ENCODE measurements around the gene DNM1.
A peak's percentile ranks its signal among the peaks of the same experiment; 100 is the strongest.
"Not testable (repeated sequence)": the region's sequence is repeated elsewhere in the genome, so short reads cannot be mapped to it uniquely, and the experiment has no call there.

DNM1 gene

DNA sequence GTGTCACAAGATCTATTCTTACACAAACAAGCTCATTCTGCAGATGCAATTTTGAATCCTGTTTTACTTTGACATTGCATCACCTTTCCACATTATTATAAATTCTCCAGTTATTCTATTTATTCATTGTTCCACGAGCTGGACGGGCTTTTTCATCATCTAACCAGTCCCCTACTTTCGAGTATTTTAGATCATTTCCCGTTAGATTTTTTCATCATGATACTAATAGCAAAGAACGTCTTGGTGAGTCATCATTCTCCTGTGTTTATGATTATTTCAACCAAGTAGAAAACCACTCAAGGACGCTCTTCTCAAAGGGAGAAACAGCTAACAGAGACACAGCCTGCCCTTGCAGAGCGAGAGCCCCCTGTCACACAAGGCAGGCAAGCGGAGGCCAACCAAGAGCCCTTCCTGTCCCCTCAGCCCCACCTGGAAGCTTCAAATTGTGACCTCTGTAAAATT is 28.0 kb upstream of the DNM1 start:
- H3K4me3 ChIP-seq (ENCODE audit: low read depth, low read length): no peak overlapping the region
- no peak for DNase-seq (ENCODE audit: low read depth)

DNA sequence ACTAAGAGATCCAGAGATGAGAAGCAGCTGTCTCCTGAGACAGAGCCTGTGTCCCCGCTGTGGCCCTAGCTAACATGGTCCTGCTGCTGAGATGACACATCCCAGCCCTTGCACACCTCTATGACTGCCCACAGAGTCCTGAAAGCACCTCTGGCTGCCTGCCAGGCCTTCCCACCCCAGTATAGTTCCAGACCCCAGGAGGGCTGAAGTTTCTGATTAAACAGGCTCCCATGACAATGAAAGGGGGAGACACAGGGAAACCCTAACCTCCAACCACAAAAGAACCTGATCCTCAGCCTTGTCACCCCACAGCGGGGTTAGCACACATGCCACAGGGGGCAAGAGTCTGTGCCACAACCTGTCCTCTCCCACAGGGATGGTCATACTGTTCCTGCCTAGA is 27.5 kb upstream of the DNM1 start:
- H3K4me3 ChIP-seq (ENCODE audit: low read depth, low read length): no peak overlapping the region
- DNase-seq (ENCODE audit: low read depth): no peak

DNA sequence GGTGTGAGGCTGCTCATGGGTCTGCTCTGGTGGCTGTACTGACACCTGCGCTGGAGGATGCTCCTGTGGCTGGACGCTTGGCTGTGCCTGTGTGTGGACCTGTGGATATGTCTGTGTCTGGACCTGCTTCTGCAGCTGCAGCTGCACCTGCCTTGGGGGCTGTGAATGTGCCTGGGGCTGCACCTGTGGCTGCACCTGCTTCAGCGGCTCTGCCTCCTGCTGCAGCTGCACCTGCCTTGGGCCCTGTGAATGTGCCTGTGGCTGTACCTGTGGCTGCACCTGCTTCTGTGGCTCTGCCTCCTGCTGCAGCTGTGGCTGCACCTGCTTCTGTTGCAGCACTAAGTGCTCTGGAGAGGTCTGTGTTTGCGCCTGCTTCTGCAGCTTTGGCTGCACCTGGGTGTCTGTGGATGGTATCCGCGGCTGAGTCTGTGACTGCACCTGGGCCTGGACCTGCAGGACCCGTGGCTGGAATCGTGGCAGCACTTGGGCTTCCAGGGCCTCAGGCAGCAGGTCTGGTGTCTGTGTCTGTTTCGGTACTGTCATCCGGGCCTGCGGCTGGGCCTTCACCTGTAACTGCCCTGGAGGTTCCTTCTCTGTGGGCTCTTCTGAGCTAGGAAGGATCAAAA is 24.3 kb upstream of the DNM1 start:
- no peak for DNase-seq (ENCODE audit: low read depth)
- H3K4me3 ChIP-seq (ENCODE audit: low read depth, low read length): no peak overlapping the region

DNA sequence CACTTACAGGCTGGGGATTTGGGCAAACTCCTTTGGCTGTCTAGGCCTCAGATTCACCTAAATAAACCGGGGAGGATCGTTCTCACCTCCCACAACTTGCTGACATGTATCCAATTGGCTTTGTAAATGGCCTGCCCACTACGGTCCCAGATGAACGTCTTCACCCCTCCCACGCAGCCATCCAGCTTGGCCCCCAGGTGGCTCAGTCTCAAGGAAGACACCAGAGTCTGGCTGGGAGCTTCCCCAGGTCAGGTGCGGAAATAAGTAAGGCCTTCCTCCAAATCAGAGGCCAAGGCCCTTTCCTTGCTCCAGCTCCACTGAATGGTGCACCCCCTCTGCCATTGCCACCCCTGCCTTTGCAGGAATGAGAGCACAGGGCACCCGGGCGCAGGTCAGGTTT is 23.2 kb upstream of the DNM1 start:
- H3K4me3 ChIP-seq (ENCODE audit: low read depth, low read length): no peak overlapping the region
- DNase-seq (ENCODE audit: low read depth): no peak

DNA sequence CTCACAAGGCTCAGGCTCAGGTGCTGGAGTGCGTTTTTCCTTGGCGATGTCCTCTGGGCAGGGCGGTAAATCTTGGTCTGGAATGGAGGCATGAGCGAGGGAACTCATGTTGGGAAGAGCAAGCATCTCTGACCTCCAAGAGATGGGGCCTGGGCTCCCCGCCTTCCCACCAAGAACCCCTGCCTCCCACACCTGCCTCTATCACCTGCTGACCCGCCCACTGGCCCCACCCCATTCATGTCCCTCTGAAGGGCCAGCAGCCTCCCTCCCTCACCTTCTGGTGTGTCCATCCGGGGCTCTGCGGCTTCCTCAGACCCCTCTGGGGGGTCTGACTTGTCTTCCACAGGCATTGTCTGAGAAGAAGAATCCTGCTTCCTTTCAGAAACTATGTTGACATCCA is 22.7 kb upstream of the DNM1 start:
- no peak overlapping the region for H3K4me3 ChIP-seq (ENCODE audit: low read depth, low read length)
- DNase-seq (ENCODE audit: low read depth): no peak

DNA sequence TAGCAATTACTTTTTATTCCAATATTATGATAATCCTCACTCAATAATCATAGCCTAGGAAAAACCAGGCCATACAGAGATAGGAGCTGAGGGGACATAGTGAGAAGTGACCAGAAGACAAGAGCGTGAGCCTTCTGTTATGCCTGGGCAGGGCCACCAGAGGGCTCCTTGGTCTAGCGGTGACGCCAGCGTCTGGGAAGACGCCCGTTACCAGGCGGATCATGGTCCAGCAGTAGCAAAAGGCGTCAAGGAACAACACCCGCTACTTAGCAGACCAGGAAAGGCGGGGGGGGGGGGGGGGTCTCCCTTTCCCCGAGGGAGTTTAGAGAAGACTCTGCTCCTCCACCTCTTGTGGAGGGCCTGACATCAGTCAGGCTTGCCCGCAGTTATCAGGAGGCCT is 21.7 kb upstream of the DNM1 start:
- DNase-seq (ENCODE audit: low read depth); H3K4me3 ChIP-seq (ENCODE audit: low read depth, low read length): not testable (repeated sequence)

DNA sequence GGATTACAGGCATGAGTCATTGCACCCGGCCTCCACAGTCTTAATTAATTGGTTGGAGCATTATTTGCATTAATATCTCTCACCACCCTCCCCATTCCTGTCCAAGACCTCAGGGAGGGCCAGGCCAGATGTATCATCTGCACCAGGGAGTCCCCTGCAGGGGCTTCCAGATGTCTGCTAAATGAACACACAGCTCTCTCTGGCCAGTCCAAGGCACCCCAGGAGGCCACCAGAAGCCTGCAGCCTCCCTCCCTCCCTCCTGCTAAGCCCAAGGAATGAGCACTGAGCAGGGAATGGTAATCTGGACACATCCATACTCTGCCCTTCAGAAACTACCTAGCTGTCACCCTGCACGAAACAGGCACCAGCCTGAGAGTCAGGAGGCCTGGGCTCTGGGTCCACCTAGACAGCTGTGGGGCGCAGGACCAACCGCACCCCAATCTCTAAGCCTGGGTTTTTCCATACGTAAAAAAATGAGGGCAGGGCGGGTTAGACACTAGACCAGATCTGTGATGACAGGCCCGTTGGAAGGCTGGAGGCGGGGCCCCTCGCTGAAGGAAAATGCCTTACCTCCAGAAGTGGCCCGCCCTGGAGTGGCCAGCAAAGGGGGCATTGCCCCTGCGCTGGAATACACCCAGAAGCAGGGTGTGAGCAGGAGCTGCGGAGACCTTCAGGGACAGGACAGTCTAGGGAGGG is 20.1 kb upstream of the DNM1 start:
- no peak overlapping the region for H3K4me3 ChIP-seq (ENCODE audit: low read depth, low read length)
- DNase-seq (ENCODE audit: low read depth): no peak

DNA sequence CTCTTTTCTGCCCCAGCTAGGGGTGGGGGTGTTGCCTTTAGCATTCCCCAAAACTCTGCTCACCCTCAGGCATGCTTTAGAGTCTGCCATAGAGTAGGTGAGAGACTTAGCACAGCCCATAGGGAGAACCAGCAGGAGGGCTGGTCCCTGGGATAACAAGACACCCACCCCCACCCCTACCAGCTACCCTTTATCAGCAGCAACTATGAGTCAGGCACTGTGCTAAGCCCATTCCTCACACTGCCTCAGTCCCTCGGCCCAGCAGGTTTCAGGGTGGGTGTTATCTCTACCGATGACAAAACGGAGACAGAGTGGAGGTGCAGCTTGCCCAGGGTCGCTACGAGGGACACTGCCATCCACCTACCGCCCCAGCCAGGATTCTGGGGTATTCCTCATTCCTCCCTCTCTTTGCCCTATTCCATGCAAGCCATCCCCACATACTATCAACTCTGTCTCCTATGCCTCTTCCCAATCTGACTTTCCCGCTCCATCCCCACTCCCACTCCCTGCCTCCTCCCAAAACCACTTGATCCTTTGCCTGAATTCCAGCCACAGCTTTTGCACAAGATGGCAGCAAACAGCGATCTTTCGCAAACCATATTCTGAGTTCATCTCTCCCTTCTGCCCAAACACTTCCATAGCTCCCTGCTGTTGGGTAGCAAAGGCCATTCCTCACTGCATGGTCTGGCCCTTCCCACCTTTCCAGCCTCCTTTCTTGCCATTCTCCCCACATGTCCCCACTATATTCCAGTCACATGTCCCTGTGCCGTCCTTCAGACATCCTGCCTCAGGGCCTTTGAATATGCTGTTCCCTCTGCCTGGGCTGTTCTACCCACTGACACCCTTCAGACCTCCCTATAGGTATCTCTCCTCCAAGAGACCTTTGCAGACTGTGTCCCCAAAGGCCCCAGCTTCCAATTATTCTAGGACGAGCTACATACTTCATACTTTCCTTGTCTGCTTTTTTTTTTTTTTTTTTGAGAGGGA is 16.9 kb upstream of the DNM1 start:
- no peak for DNase-seq (ENCODE audit: low read depth)
- no peak overlapping the region for H3K4me3 ChIP-seq (ENCODE audit: low read depth, low read length)

DNA sequence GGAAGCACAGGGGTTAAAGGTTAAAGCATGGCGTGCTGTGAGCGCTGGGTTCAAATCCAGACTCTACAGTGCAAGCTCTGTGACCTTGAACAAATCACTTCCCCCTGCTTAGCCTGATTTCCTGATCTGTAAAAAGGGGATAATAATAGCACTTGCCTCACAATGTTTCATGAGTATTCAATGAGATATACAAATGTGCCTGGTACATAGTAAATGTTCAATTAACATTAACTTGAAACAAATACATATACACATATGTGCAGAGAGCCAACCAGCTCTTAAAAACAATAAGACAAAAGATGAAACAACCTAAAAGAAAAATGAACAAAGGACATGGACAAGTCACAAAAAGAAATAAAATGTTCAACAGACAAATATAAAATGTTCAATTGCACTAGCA is 15.8 kb upstream of the DNM1 start:
- no peak overlapping the region for H3K4me3 ChIP-seq (ENCODE audit: low read depth, low read length)

DNA sequence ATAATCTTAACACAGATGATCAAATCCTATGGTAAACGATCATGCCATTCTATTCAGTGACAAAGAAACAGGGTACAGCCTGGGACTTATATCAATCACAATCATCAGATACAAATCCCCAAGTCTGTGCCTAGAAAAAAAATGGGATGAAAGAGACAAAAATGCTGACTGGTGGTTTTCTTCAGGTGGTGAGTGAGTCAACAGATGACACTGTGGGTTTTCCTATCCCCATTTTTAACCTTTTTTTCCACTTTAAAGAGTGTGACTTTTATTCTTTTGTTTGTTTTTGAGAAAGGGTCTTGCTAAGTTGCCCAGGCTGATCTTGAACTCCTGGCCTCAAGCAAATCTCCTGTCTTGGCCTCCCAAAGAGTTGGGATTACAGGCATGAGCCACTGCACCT is 15.0 kb upstream of the DNM1 start:
- no peak overlapping the region for H3K4me3 ChIP-seq (ENCODE audit: low read depth, low read length)
- no peak for DNase-seq (ENCODE audit: low read depth)

More for the DNA sequence above, 15.8 kb upstream of the DNM1 start:
- no peak for DNase-seq (ENCODE audit: low read depth)

DNA sequence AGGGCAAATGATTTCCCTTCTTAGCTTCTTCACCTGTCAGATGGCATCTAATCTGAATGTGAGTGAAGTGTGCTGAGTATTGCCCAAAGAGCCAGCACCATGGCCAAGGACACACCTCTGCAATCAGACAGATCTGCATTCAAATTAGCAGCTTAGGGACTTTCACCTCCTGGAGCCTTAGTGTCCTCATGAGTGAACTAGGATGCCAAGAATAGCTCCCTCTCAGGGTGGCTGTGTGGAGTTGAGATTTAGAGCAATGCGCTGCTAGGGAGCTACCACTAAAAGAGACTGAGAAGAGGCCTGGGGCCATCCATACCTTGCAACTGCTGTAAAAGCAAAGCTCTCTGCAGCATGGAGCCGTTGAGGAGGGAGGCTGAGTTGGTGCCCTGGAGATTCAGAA is 13.2 kb upstream of the DNM1 start:
- H3K4me3 ChIP-seq (ENCODE audit: low read depth, low read length): peak overlapping the region; percentile 83

DNA sequence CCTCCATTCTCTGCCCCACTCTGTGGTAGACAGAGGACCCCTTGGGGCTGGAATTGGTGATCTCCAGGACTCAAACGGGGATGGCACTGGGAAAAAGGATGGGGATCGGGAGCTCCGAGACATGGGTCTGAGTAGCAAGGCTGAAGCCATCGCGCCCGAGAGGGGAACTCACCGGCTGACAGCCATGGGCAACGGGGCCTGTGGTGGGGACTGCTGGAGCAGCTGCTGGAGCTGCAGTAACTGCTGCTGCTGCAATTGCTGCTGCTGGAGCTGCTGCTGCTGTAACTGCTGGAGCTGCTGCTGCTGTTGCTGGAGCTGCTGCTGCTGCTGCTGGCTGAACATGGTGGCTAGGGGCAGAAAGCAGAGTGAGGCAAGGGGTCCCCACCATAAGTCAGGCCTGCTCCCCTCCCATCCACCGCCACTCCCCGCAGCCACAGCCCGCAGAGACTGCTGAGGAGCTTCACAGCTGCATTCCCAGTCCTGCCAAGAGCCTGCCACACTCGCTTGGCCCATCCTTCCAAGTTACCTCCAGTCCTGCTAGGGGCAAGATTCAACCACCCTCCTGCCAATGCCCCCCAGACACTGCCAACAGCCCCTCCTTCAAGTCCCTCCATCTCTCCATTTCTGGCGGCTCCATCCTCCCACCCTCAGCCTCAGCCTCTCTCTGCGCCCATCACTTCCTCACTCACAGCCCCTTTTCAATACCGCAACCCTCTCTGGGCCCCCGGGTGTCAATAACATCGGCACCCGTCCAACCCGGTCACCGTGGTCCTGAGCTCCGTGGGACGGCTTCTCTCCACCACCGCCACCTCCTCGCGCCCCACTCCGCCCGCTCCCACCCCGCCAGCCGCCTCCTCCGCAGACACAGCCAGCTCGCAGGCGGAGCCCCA is 12.4 kb upstream of the DNM1 start:
- H3K4me3 ChIP-seq (ENCODE audit: low read depth, low read length): peak overlapping the region; percentile 83
- no peak for DNase-seq (ENCODE audit: low read depth)

More for the DNA sequence above, 13.2 kb upstream of the DNM1 start:
- DNase-seq (ENCODE audit: low read depth): no peak

DNA sequence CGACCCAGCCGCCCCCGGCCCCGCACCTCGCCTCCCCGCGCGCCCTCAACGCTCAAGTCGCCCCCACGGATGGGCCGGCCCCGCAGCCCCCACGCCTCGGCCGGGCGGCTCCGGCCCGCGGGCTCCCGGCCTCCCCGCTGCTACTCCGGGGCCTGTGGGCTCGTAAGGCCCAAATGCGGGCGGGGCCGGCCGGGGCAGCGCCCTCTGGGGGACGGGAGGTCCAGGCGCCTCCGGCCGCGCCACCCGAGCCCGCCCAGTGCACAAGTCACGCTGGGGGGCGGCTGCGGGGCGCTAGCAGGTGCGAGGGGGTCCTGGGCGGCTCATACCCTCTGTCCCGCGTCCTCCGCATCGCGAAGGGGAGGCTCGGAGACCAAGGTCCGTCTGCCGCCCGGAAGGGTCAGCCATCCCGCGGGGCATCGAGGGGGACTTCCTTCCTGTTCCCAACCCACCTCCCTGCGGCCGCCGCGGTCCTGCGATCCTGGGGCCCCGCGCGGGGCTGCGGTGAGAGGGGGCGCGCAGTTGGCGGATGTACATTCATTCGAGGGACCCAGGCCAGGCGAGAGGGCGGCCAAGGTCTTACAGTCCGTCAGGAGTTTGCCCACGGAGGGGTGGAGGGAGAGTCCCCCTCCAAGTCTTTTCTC is 11.7 kb upstream of the DNM1 start, which contains the start of gene CIZ1:
TSS of gene CIZ1 (minus strand) at position 167 of the 641 bp plus-strand sequence. CDS start 715 bp downstream, outside the sequence.
- peak; percentile 25 for DNase-seq (ENCODE audit: low read depth)
- peak within 1 kb of the TSS; percentile 83 for H3K4me3 ChIP-seq (ENCODE audit: low read depth, low read length)

DNA sequence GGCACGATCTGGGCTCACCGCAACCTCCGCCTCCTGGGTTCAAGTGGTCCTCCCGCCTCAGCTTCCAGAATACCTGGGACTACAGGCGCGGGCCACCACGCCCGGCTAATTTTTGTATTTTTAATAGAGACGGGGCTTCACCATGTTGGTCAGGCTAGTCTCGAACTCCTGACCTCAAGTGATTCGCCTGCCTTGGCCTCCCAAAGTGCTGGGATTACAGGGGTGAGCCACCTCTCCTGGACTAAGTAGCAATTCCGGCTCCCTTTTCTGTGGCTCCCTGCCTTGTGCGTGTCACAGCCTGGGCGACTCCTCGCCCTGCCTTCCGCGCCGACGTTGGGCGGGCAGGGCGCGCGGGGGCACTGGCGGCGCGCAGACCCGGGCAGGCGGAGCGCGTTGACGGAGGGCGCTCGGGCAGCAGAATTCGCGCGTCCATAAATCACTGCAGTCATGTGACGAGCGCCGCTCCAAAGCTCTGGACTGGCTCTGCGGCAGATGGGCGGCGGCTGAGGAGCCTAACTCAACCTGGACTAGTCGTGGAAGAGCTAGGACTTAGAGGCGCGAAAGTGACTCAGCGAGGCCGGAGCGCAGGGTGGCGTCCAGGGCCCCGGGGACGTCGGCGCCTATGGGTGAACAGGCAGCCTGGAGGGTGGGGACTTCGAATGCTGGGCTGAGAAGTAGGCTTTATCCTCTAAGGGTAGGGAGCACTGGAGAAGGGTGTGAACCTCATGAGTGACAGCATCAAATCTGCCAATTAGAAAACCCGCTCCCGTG is 10.4 kb upstream of the DNM1 start:
- peak overlapping the region; percentile 83 for H3K4me3 ChIP-seq (ENCODE audit: low read depth, low read length)
- DNase-seq (ENCODE audit: low read depth): no peak

DNA sequence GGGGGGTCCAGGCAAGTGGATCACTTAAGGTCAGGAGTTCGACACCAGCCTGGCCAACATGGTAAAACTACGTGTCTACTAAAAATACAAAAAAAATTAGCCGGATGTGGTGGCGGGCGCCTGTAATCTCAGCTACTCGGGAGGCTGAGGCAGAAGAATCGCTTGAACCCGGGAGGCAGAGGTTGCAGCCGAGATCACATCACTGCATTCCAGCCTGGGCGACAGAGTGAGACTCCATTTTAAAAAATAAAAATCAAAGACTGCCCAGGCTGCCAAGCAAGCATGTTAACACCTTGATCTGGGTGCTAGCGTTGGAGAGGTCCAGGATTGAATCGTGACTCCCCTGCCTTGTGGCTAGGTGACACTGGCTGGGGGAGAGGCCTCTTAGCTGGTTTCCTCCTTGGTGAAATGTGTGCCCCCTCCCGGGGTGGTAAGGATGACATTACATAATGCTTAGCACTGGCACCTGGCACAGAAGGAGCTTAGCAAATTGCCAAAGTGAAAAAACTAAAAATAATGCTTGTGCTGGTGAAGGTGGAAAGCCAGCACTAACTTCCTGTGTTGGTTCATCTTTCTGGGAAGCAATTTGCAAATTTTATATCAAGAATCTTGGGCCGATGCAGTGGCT is 9.6 kb upstream of the DNM1 start:
- H3K4me3 ChIP-seq (ENCODE audit: low read depth, low read length): no peak overlapping the region

DNA sequence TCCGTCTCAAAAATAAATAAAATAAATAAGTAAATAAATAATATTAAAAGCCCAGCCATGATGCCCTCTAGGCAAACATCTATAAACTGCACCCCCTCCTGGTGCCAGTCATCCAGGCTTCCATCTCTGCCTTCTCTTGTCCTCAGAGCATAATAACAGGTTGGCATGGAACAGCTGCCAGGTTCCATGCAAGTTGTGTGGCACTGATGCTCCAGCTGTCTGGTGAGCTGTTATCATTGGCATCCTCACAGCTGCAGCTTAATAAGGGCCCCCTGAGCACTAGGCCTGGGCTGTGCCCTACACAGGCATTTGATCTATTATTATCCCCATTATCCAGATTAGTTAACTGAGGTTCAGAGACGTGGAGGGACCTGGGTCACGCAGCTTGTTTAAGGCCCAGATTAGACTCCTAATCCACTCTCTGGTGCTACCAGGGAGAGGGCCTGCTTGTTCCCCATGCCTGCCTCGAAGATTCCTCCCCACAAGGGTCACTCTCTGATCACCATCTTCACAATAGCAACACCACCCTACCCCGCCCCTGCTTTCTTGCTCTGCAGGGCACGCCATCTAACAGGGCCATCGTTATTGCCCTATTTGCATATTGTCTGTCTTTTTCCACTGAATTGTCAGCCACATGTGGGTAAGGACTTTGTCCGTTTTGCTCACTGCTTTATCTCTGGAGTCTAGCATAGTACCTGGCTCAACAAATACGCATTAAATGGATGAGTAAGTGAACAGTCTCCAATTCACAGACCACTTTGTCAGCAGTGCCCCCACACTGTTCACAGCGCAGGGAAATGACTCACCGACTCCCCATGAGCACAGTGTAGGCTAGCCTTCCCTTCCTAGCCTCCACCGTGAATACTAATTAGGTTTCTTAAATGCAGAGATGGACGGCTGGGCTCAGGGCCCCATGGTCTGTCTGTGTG is 1.5 kb upstream of the DNM1 start:
- no peak for DNase-seq (ENCODE audit: low read depth)

More for the DNA sequence above, 9.6 kb upstream of the DNM1 start:
- no peak for DNase-seq (ENCODE audit: low read depth)

More for the DNA sequence above, 1.5 kb upstream of the DNM1 start:
- H3K4me3 ChIP-seq (ENCODE audit: low read depth, low read length): no peak overlapping the region

All from skeletal muscle cell (primary cell).